Inflammatory macrophage treated with lipopolysaccharide for 1 hour (primary cell): ENCODE results near the gene HTR6.

Experiments
- DNase-seq, 2 donors: peaks; one replicate each; pipeline ENCODE4 v3.0.0-alpha.2; 2020 to 2022

The HTR6 gene

GRCh38 chr1:19728413-19729145 lies 63.9 kb downstream of the HTR6 start:
- no peak for DNase-seq

DNA sequence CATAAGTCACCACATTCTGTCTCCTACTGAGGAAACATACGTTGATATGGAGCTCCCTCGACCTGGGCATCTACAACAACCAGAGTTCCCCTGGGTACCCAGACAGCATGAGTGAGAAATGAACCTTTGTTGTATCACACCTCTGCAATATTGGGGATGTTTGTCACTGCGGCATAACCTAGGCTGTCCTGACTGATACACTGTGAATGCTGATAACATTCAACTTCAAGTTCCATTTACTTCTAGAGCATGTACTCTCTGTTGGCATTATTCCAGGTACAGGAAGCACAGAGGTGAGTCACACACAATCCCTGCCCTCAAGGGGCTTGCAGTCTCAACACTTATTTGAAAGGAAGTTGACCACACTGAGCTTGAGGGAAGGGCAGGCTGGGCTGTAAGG lies 65.6 kb downstream of the HTR6 start:
- no peak for DNase-seq
